HCT116 (cell line): ENCODE results near the gene DOCK2. TPM values are rescaled to one million over a fixed set of nuclear protein-coding genes. Genes with fewer than 3 reads are reported as not detected.

ENCODE experiments used
- ATAC-seq: fragments of 200-7000 bp; cut with Tn5 transposase; 2 replicates; pipeline ENCODE4 v1.9.1; 2020; ENCODE audit warnings: mild to moderate bottlenecking, moderate library complexity
- BruUV-seq: library from RNA; stranded (reverse); fragments of 400-500 nt; replicated peaks from 2 replicates; lab custom pipeline; 2021; lab: Mats Ljungman, UMichigan
- CTCF ChIA-PET: fragments of 300-600 bp; sonication (Branson Sonifier 250); formaldehyde crosslinking; loops from one replicate; lab custom pipeline; 2021; ENCODE audit warnings: antibody characterized with exemption; lab: Charles Lee
- POLR2A ChIA-PET: fragments of 300-600, 350-600 bp; sonication (Branson Sonifier 250); formaldehyde crosslinking; loops from one replicate; lab custom pipeline; 2021; ENCODE audit warnings: antibody characterized with exemption; lab: Charles Lee
- RAD21 ChIA-PET, 2 experiments: fragments of 300-600 bp; sonication (Branson Sonifier 250); formaldehyde crosslinking; loops; one replicate each; lab custom pipeline; 2023; ENCODE audit warnings: low total read pairs in 2 of 2; ENCODE audit not compliant: uncharacterized antibody in 2 of 2, unreplicated experiment in 2 of 2, low non-redundant PET in 1 of 2; lab: Charles Lee
- DNase-seq: peaks from one replicate; pipeline ENCODE4 v3.0.0-alpha.2; 2010; ENCODE audit warnings: low read depth, low spot score
- H2AFZ ChIP-seq: fragments of 200-600 bp; shearing (Covaris generic), sonication (generic); 2 replicates; pipeline ENCODE4 v1.6.1; 2017; ENCODE audit warnings: low read depth, mixed run types, mixed read lengths, antibody characterized with exemption, low read length; ENCODE audit not compliant: poor library complexity, severe bottlenecking
- H3K27ac ChIP-seq: 2 replicates; pipeline ENCODE4 v1.5.1; 2012; ENCODE audit warnings: low read depth, low read length
- H3K27me3 ChIP-seq: fragments of 200-600 bp; sonication (generic); 2 replicates; pipeline ENCODE4 v1.6.1; 2016; ENCODE audit warnings: mixed run types, low read length, mixed read lengths; ENCODE audit not compliant: insufficient read depth
- H3K36me3 ChIP-seq, 2 experiments: fragments of 200-500 bp in 1 of 2; fragments of 200-600 bp in 1 of 2; sonication (Bioruptor generic) in 1 of 2; sonication (generic) in 1 of 2; 2 replicates each; pipeline versions ENCODE4 v1.5.1 to v1.6.1; 2014 to 2016; ENCODE audit warnings: low read length in 2 of 2, inconsistent platforms in 1 of 2, mixed read lengths in 1 of 2, mixed run types in 1 of 2; ENCODE audit not compliant: insufficient read depth in 2 of 2, control insufficient read depth in 1 of 2
- H3K4me1 ChIP-seq, 2 experiments: fragments of 200-600 bp in 1 of 2; sonication (generic) in 1 of 2; 2 replicates each; pipeline versions ENCODE4 v1.5.1 to v1.6.1; 2012 to 2017; ENCODE audit warnings: low read length in 2 of 2, inconsistent platforms in 1 of 2, mild to moderate bottlenecking in 1 of 2, mixed read lengths in 1 of 2, mixed run types in 1 of 2, moderate library complexity in 1 of 2; ENCODE audit not compliant: insufficient read depth in 2 of 2, control insufficient read depth in 1 of 2
- H3K4me2 ChIP-seq: fragments of 200-600 bp; sonication (generic); 2 replicates; pipeline ENCODE4 v1.6.1; 2017; ENCODE audit warnings: mixed run types, low read length, mixed read lengths
- H3K4me3 ChIP-seq, 2 experiments: fragments of 200-600 bp in 1 of 2; sonication (generic) in 1 of 2; replicated peaks in 1 of 2; 2 replicates each; pipeline ENCODE4 v1.5.1; 2011 to 2016; ENCODE audit warnings: low read length in 2 of 2, control low read depth in 1 of 2, low read depth in 1 of 2, mild to moderate bottlenecking in 1 of 2, mixed read lengths in 1 of 2, mixed run types in 1 of 2
- H3K79me2 ChIP-seq: fragments of 200-600 bp; sonication (generic); 2 replicates; pipeline ENCODE4 v1.6.1; 2017; ENCODE audit warnings: mild to moderate bottlenecking, mixed run types, low read length, moderate library complexity, mixed read lengths; ENCODE audit not compliant: insufficient read depth
- H3K9ac ChIP-seq: fragments of 200-600 bp; sonication (generic); 2 replicates; pipeline ENCODE4 v1.6.1; 2016; ENCODE audit warnings: low read length, mixed read lengths
- H3K9me2 ChIP-seq: fragments of 200-600 bp; sonication (generic), shearing (Covaris generic); 2 replicates; pipeline ENCODE4 v1.6.1; 2017; ENCODE audit warnings: mixed run types, mild to moderate bottlenecking, moderate library complexity; ENCODE audit not compliant: insufficient read depth
- H3K9me3 ChIP-seq, 2 experiments: fragments of 200-500 bp in 1 of 2; fragments of 200-600 bp in 1 of 2; sonication (Bioruptor generic) in 1 of 2; sonication (generic) in 1 of 2; 2 replicates each; pipeline ENCODE4 v1.6.1; 2014 to 2017; ENCODE audit warnings: low read length in 2 of 2, mixed read lengths in 2 of 2, inconsistent platforms in 1 of 2, low read depth in 1 of 2, mild to moderate bottlenecking in 1 of 2, mixed run types in 1 of 2, moderate library complexity in 1 of 2; ENCODE audit not compliant: control insufficient read depth in 1 of 2, insufficient read depth in 1 of 2
- H4K20me1 ChIP-seq: fragments of 200-600 bp; sonication (generic), shearing (Covaris generic); 2 replicates; pipeline ENCODE4 v1.6.1; 2017; ENCODE audit warnings: mixed run types, mild to moderate bottlenecking, moderate library complexity; ENCODE audit not compliant: insufficient read depth
- ATF3 ChIP-seq: IDR thresholded peaks from 2 replicates; pipeline ENCODE4 v1.6.1; 2012
- CBX3 ChIP-seq: IDR thresholded peaks from 2 replicates; pipeline ENCODE4 v1.6.1; 2012; ENCODE audit warnings: low read depth
- CEBPB ChIP-seq: IDR thresholded peaks from 2 replicates; pipeline ENCODE4 v1.6.1; 2012; ENCODE audit warnings: low read depth
- EGR1 ChIP-seq: IDR thresholded peaks from 2 replicates; pipeline ENCODE4 v1.6.1; 2012; ENCODE audit warnings: low read depth
- EZH2 ChIP-seq: fragments of 200-600 bp; sonication (generic); IDR thresholded peaks from 2 replicates; pipeline ENCODE4 v1.6.1; 2017; ENCODE audit warnings: antibody characterized with exemption, mixed run types
- JUND ChIP-seq: IDR thresholded peaks from 2 replicates; pipeline ENCODE4 v1.6.1; 2012
- MAX ChIP-seq: IDR thresholded peaks from 2 replicates; pipeline ENCODE4 v1.6.1; 2012
- POLR2AphosphoS5 ChIP-seq: IDR thresholded peaks from 2 replicates; pipeline ENCODE4 v1.6.1; 2011; ENCODE audit warnings: mild to moderate bottlenecking, low read depth, low read length, moderate library complexity
- YY1 ChIP-seq: IDR thresholded peaks from 2 replicates; pipeline ENCODE4 v1.6.1; 2011; ENCODE audit warnings: low read length, low read depth, moderate library complexity, mild to moderate bottlenecking; ENCODE audit not compliant: insufficient replicate concordance; ENCODE audit errors: extremely low read depth
- ZFX ChIP-seq: fragments of 450-650 bp; IDR thresholded peaks from 2 replicates; pipeline ENCODE4 v1.6.1; 2017
- ZNF274 ChIP-seq: fragments of 200-500 bp; sonication (Bioruptor generic); IDR thresholded peaks from 2 replicates; pipeline ENCODE4 v1.6.1; 2014; ENCODE audit warnings: mild to moderate bottlenecking, low read depth, low read length, inconsistent platforms
- intact Hi-C: fragments of 100-400 bp; cut with micrococcal nuclease; formaldehyde crosslinking; loops from 2 replicates; pipeline ENCODE4 v1.10.0; 2022
- total RNA-seq: library from RNA; stranded (reverse); gene quantifications from one replicate; pipeline ENCODE4 v1.2.1, GENCODE V29; 2021; ENCODE audit not compliant: unreplicated experiment
- TF ChIP-seq, protein P1 (sequence below): IDR thresholded peaks from 2 replicates; pipeline ENCODE4 v1.6.1; 2012; ENCODE audit warnings: low read depth
- TF ChIP-seq, protein P2 (sequence below), 3 experiments: fragments of 200-600 bp in 1 of 3; sonication (generic) in 1 of 3; IDR thresholded peaks in 2 of 3; conservative IDR thresholded peaks in 1 of 3; 2 replicates each; pipeline ENCODE4 v1.5.1; 2012 to 2017; ENCODE audit warnings: low read depth in 2 of 3, low read length in 2 of 3, antibody characterized with exemption in 1 of 3, borderline replicate concordance in 1 of 3, control low read depth in 1 of 3, mild to moderate bottlenecking in 1 of 3, mixed read lengths in 1 of 3, mixed run types in 1 of 3, moderate library complexity in 1 of 3; ENCODE audit not compliant: insufficient read depth in 1 of 3
- TF ChIP-seq, protein P3 (sequence below): IDR thresholded peaks from 2 replicates; pipeline ENCODE4 v1.6.1; 2011; ENCODE audit warnings: mild to moderate bottlenecking, low read length, moderate library complexity; ENCODE audit not compliant: insufficient replicate concordance; ENCODE audit errors: extremely low read depth

The DOCK2 gene
- total RNA-seq, 1 experiment from 2014 or later = 0.89 TPM

DNA sequence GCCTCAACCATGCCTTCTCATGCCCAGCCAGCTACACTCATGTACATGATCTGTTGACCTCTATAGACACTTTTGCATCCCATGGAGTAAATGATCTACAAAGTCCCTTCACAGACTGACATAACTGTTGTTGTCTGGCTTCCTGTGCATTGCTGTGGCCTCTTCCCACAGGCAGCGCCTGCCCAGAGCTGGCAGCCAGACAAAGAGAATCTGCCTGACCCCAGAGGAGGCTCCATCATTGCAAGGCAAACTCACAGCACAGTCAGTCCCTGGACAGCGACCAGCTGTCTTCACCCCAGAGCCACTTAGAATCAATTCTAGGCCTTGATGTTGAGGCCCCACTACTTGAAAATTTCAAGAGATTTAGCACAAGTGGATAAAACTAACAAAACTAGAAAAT lies 277.7 kb downstream of the DOCK2 start:
- no peaks in the 10 kb centered on the region for H3K9me3 ChIP-seq
- H3K27ac ChIP-seq = no peak overlapping the region
- CTCF ChIA-PET = no interaction called here
- no peak overlapping the region for H3K4me3 ChIP-seq
- no peaks in the 10 kb centered on the region for H4K20me1 ChIP-seq
- H3K79me2 ChIP-seq = no peaks in the 10 kb centered on the region
- no peak overlapping the region for H3K4me2 ChIP-seq
- intact Hi-C loops = no loop called here
- no peak for TF ChIP-seq ZFX
- no peak for TF ChIP-seq CEBPB
- no peak for TF ChIP-seq ATF3
- TF ChIP-seq JUND = no peak
- TF ChIP-seq, protein P1, sequence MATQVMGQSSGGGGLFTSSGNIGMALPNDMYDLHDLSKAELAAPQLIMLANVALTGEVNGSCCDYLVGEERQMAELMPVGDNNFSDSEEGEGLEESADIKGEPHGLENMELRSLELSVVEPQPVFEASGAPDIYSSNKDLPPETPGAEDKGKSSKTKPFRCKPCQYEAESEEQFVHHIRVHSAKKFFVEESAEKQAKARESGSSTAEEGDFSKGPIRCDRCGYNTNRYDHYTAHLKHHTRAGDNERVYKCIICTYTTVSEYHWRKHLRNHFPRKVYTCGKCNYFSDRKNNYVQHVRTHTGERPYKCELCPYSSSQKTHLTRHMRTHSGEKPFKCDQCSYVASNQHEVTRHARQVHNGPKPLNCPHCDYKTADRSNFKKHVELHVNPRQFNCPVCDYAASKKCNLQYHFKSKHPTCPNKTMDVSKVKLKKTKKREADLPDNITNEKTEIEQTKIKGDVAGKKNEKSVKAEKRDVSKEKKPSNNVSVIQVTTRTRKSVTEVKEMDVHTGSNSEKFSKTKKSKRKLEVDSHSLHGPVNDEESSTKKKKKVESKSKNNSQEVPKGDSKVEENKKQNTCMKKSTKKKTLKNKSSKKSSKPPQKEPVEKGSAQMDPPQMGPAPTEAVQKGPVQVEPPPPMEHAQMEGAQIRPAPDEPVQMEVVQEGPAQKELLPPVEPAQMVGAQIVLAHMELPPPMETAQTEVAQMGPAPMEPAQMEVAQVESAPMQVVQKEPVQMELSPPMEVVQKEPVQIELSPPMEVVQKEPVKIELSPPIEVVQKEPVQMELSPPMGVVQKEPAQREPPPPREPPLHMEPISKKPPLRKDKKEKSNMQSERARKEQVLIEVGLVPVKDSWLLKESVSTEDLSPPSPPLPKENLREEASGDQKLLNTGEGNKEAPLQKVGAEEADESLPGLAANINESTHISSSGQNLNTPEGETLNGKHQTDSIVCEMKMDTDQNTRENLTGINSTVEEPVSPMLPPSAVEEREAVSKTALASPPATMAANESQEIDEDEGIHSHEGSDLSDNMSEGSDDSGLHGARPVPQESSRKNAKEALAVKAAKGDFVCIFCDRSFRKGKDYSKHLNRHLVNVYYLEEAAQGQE = no peak
- TF ChIP-seq, protein P2, sequence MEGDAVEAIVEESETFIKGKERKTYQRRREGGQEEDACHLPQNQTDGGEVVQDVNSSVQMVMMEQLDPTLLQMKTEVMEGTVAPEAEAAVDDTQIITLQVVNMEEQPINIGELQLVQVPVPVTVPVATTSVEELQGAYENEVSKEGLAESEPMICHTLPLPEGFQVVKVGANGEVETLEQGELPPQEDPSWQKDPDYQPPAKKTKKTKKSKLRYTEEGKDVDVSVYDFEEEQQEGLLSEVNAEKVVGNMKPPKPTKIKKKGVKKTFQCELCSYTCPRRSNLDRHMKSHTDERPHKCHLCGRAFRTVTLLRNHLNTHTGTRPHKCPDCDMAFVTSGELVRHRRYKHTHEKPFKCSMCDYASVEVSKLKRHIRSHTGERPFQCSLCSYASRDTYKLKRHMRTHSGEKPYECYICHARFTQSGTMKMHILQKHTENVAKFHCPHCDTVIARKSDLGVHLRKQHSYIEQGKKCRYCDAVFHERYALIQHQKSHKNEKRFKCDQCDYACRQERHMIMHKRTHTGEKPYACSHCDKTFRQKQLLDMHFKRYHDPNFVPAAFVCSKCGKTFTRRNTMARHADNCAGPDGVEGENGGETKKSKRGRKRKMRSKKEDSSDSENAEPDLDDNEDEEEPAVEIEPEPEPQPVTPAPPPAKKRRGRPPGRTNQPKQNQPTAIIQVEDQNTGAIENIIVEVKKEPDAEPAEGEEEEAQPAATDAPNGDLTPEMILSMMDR (IDR thresholded peaks at IDR 0.05 in 2 of 3, conservative IDR thresholded peaks at IDR 0.05 in 1 of 3; ENCODE audit: borderline replicate concordance in 1 of 3, insufficient read depth in 1 of 3, low read depth in 2 of 3, low read length in 2 of 3) = no peak
- no peak for TF ChIP-seq POLR2AphosphoS5
- no peak for TF ChIP-seq MAX
- TF ChIP-seq EZH2 = no peak
- TF ChIP-seq, protein P3, sequence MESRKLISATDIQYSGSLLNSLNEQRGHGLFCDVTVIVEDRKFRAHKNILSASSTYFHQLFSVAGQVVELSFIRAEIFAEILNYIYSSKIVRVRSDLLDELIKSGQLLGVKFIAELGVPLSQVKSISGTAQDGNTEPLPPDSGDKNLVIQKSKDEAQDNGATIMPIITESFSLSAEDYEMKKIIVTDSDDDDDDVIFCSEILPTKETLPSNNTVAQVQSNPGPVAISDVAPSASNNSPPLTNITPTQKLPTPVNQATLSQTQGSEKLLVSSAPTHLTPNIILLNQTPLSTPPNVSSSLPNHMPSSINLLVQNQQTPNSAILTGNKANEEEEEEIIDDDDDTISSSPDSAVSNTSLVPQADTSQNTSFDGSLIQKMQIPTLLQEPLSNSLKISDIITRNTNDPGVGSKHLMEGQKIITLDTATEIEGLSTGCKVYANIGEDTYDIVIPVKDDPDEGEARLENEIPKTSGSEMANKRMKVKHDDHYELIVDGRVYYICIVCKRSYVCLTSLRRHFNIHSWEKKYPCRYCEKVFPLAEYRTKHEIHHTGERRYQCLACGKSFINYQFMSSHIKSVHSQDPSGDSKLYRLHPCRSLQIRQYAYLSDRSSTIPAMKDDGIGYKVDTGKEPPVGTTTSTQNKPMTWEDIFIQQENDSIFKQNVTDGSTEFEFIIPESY = no peak
- TF ChIP-seq EGR1 = no peak
- no peak for TF ChIP-seq YY1
- TF ChIP-seq CBX3 = no peak
- TF ChIP-seq ZNF274 = no peak
- TF ChIP-seq, all 23 proteins: peak for 0
- H3K9ac ChIP-seq = no peak overlapping the region
- no peak for ATAC-seq
- no peaks in the 10 kb centered on the region for H3K9me2 ChIP-seq
- ChIA-PET RAD21 (no interaction called here), POLR2A (no interaction called here)
- H3K36me3 ChIP-seq = no peaks in the 10 kb centered on the region
- no TSS peak for BruUV-seq
- H3K4me1 ChIP-seq = no peaks in the 10 kb centered on the region
- no peak overlapping the region for H2AFZ ChIP-seq
- peaks cover 16% of the 10 kb centered on the region for H3K27me3 ChIP-seq
- no peak for DNase-seq
